Activated CD8-positive, alpha-beta memory T cell treated with anti-CD3 and anti-CD28 coated beads for 1 hour (primary cell): ENCODE measurements around the gene TBC1D7.

Experiments
- DNase-seq, 2 donors: peaks; one replicate each; pipeline ENCODE4 v3.0.0-alpha.2; 2020; ENCODE audit warnings: low read depth in 1 of 2; ENCODE audit errors: extremely low read depth in 1 of 2

The TBC1D7 gene

DNA sequence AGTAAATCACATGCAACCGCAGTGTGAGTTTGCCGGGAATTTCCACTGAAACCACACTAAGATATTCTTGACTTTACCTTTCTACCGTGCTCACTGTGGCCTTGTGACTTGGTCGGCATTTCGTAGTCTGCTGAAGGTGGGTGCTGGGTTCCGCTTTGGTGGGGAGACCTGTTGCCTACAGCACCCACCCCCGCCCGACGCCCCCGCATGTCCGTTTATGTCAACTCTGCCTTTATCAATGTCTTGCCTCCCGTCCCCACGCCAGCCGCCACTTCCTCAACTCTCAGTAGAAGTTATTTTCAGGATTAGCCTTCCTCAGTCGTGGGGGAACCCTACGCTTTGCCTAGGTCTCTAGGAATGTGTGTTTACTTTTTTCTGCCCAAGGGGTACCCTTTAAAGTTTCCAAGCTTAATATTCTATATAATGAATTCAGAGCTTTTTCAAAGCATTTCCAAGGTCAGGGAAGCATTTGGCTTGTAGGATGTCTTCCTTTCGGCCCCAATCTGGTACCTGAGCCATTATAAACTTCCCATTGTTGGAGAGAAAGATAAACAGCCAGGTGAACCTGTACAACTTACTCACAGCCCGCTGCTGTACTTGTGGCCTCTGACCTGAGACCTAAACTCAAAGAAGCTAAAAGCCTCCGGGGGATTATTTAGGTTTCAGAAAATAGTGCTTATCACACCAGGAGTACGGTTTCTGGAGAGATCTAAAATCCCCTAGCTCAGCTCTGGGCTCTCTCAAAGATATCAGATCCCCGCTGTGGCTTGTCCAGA, 54.2 kb downstream of the TBC1D7 start:
- DNase-seq, result peak; percentile 5 to 23

DNA sequence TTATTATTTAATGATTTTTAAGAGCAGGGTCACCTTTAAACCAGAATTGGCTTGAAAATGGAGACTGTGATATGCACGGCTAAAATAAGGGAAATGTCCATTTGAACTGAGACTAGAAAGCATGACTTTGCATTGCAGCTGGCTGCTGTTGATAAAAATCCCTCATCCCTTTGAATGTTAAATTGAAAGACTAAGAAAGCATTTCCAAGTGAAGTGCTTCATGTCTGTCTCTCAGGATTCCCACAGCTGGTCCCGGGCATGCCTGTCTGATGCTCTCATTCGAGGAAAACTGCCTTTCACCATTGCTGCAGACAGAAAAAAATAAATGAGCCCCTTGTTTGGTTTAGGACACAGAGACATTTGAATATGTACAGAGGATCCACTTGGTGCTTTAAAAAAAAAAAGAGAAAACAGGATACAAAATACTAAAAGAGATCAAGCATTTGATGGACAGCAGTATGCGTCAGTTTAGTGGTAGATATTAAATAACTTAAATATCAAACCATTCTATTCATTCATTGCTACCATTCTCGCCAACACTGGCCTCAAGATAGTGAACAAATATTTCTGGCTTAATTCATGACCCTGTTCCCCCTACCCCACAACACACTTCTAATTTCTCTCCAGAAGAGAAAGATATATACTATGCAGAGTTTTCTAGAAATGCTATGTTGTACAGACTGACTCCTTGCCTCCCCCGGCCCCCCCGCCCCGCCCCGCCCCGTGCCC, 55.0 kb downstream of the TBC1D7 start:
- DNase-seq, result no peak

DNA sequence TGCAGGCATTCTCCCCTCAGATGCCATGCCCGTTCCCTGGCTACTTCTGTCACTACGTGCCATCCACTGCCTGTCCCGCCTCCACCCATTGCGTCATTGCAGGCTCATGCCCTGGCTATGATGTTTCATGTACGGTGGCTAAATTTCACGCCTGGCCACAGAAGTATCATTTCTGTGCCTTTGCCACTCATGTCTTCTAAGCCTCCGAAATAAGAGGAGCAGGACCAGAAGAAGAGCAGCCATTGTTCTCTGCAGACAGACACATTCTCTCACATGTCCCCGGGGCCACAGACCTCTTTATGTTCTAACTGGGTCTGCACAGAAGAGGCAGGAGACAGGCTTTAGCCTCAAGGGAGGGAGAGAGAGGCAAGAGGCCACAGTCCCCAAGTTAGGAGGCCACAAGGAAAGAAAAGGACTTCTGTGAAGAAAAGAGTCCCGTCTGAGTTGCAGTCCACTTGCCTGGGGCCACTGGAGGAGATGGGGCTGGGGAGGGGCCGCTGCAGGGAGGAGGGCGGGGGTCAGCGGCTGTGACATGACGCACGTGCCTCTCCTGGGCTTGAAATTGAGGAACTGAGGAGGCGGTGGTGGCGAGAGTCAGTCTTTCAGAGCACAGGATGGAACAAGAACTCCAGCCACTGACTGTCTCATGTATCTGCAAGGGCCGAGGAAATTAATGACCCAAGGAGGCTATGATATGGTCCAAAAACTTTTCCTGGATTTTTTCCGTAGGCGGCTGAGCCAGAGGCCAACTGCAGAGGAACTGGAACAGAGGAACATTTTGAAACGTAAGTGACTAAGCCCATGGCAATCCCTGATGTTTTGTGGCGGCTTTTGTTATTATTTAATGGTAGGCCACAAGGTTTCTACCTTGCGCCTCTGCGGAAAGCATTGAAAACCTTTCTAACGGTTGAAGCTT, 55.9 kb downstream of the TBC1D7 start:
- no peak for DNase-seq

DNA sequence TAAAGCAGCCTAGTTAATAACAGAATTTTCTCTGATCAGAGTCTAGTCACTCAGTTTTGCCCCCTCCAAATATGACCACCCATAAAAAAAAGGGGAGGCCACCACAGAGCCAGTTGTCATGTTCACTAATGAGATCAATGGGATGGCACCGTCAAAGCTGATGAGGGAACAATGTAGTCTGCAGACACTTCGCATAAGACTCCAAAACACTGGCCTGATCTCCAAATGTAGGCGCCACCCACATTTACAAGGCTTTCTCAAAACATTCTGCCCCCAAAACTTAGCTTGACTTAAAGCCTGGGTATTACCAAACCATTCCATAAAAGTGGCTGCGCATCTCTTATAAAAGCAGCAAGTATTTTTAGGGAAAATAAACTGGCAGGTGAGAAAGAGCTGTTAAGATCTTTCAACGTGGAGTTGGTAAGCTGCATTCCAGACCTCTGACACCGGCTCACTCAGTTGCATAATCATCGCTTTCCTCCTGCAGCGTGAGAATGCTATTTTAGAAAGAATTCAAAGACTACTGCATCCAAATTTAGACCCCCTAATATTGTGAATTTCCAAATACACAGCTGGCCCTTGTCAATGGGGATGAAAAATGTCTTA, 59.3 kb downstream of the TBC1D7 start:
- no peak for DNase-seq

DNA sequence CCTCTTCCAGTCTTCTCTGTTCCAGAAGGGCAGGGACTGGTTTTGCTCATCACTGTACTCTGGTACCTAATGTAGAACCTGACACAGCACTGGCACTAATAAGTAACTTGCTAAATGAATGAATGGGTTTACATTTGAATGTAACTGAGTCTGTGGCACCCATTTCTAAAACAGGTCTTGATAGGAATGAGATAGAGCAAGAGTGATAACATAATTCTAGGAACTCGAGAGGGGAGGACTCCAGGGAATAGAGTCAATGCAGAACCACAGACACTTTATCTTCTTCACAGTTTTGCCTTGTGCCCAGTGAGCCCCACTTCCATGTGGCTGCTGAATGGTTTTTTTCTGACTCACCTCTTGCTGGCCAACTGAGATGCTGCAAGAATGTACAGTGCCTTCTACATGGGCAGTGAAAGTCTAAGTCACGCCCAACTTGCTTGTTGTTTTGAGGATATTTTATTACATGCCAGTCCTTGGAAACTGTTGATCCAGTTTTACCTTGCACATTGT, 61.1 kb downstream of the TBC1D7 start:
- no peak for DNase-seq

DNA sequence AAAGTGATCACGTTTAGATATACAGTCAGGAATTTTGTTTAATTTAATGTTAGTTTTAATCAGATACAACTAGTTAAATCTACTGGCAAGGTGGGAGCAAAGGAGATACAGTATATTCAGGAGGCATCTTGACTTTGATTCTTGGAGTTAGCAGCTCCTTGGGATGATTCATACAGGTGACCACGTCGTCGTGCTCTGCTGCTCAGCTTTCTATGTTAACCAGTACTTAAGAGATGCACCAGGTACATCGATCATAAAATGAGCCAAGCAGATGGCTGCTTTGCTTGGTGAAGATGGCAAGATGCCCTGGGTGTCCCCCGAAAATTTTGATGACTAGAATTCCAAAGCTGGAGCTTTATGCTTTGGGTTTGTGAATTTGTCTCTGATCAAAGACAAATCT, 64.7 kb downstream of the TBC1D7 start:
- no peak for DNase-seq

DNA sequence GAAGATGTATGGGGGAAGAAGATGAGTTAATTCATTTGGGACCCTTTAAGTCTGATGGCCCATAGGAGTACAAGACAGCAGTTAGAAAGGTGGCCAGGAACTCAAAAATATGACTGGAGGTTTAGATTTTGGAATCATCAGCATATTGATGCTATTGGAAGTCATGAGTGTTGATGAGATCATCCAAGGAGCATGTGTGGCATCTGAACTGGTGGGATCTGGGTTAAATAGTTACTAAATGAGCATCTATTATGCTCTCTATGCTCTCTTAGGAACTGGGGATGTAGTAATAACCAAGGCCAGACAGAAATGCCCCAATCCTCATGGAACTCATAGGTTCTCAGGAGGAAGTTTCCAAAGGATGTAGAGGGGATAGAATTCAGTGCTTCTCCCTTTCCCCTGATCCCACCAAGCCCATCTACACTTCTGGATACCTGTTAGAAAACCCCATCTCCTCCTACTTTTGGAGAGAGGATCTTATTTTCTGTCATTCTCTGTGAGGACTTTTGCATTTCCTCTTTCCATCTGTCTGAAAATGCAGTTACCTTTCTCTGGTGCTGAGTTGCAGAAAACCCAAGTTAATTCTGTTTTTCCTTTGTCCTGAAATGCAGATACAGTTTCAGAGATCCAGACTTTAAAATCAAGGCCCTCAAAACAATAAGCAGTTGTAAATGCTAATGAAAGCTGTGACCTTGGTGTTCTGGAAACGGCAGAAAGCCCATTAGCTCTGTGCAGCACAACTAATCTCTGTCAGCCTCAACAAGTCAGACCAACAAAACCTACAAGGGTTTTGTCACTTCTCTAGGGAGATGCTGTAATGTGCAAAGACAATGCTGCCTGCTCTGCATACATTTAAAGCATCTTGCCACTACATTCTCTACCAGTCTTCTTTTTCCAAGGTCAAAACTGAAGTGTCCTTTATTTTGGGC, 65.8 kb downstream of the TBC1D7 start:
- DNase-seq, result no peak

DNA sequence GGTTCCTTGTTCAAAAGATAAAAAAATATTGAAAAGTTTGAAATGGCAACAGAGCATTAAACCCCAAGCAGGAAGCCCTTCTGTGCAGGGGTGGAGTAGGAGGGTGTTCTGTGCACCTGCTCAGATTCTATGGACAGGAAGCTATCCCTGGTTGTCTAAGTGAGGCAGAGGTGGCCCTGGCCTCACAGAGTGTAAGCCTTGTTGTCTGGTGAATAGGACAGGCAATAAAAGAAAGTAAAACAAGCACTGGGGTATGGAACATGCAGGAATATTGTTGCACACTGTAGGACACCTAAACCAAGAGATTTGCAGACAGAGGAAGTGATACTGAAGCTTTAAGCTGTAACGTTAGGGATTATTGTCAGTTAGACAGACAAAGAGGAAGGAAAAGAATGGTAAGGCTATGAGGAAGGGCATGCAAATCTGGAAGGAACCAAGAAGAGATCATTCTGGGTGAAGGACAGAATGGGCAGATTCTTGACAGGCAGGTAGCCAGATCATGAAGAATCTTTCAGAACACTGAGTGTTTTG, 66.8 kb downstream of the TBC1D7 start:
- DNase-seq, result no peak

DNA sequence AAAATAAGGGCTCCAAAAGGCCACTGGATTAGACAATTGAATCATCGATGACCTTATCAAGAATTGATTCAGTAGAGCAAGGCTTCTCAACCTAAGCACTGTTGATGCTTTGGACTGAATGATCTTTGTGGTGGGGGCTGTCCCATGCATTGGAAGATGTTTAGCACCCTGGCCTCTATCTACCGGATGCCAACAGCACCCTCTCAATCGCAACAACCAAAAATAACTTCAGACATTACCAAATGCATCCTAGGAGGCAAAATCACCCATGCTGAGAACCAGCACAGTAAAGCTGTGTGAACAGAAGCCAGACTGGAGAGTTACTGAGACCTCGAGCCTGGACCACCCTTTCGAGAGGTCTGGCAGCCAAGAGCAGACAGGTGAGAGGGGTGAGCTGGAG, 67.5 kb downstream of the TBC1D7 start:
- no peak for DNase-seq

DNA sequence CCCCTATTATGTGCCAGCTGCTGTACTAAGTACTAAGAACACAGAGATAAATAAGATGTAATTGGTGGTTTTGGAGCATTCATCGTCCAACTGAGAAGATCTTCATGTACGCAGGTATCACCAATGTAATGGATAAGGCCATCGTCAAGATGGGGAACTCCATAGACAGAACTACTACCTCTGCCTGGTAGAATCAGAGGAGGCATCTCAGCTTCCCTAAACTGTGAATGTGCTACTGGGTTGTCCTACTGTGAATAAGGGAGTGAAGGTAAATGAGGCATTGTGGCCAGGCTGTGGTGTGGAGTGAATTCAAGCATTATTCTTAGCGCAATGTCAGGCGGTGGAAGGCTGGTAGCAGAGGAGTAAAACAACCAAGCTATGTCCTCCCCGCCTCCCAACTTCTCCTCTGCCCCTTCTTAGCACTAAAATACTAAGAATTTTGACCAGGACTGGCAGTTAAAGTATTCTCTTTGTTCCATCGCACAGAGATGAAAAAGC, 68.2 kb downstream of the TBC1D7 start:
- no peak for DNase-seq

DNA sequence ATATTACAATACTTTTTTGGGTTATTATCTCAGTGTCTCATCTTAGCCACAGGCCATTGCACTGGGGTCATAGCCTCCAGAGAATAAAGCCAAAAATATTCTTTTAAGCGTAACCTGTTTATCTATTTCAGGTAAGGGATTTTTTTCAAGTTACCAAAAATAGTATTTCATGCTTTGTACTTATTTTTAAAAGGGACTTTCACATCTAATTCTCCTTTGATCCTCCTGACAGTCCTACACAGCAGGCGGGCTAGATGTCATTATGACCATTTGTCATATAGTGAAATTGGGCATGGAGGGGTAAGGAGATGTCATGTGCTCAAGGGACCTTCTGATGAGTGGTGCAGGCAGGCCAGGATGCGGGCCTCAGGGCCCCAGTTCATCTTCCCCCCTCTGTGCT, 68.9 kb downstream of the TBC1D7 start:
- no peak for DNase-seq

DNA sequence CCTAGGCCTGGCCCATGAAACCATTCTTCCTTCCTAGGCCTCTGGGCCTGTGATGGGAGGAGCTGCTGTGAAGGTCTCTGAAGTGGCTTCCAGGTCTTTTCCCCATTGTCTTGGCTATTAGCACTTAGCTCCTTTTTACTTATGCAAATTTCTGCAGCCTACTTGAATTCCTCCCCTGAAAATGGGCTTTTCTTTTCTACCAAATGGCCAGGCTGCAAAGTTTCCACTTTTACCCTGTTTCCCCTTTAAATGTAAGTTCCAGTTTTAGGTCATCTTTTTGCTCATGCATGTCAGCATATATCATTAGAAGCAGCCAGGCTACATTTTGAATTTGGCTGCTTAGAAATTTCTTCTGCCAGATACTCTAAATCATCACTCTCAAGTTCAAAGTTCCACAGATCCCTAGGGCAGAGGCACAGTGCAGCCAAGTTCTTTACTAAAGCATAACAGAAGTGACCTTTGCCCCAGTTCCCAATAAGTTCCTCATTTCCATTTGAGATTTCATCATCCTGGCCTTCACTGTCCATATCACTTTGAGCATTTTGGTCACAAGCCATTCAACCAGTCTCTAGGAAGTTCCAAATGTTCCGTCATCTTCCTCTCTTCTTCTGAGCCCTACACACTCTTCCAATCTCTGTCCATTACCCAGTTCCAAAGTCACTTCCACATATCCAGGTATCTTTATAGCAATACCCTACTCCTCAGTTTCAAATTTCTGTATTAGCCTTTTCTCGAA, 71.9 kb downstream of the TBC1D7 start:
- DNase-seq, result no peak
